Natural killer cell (primary cell): ENCODE results near the gene CDC42BPA. TPM values are rescaled to one million over a fixed set of nuclear protein-coding genes. Genes with fewer than 3 reads are reported as not detected.

Source experiments
- ATAC-seq, 3 donors: fragments of 150-1000 bp in 2 of 3; fragments of 200-7000 bp in 1 of 3; cut with Tn5 transposase; 1 replicate in 1 of 3; 2 replicates in 2 of 3; pipeline ENCODE4 v1.10.0; 2021; ENCODE audit warnings: mild to moderate bottlenecking in 2 of 3, moderate library complexity in 2 of 3
- DNase-seq, 2 donors: peaks; one replicate each; pipeline versions ENCODE4 v3.0.0 to v3.0.0-alpha.2; 2013 to 2021; ENCODE audit warnings: mixed read lengths in 1 of 2
- H3K27ac ChIP-seq: one replicate; pipeline ENCODE4 v1.5.1; 2013; ENCODE audit warnings: mild to moderate bottlenecking, low read length
- H3K27me3 ChIP-seq: one replicate; pipeline ENCODE4 v1.6.1; 2013; ENCODE audit warnings: low read length; ENCODE audit not compliant: control insufficient read depth, insufficient read depth
- H3K36me3 ChIP-seq: one replicate; pipeline ENCODE4 v1.6.1; 2013; ENCODE audit warnings: low read length; ENCODE audit not compliant: control insufficient read depth, insufficient read depth
- H3K4me1 ChIP-seq: one replicate; pipeline ENCODE4 v1.6.1; 2013; ENCODE audit warnings: low read length; ENCODE audit not compliant: control insufficient read depth, insufficient read depth
- H3K4me3 ChIP-seq: one replicate; pipeline ENCODE4 v1.5.1; 2013; ENCODE audit warnings: low read length
- H3K9me3 ChIP-seq: one replicate; pipeline ENCODE4 v1.6.1; 2013; ENCODE audit warnings: low read length; ENCODE audit not compliant: control insufficient read depth, insufficient read depth
- H3K27ac Mint-ChIP-seq, 2 donors: one replicate each; pipeline ENCODE4 v1.8.0; 2022; ENCODE audit warnings: mild to moderate bottlenecking in 2 of 2, mixed read lengths in 2 of 2, moderate library complexity in 1 of 2
- H3K27me3 Mint-ChIP-seq, 2 donors: one replicate each; pipeline ENCODE4 v1.8.0; 2022; ENCODE audit warnings: low read depth in 2 of 2, mixed read lengths in 2 of 2
- H3K36me3 Mint-ChIP-seq: one replicate; pipeline ENCODE4 v1.8.0; 2022; ENCODE audit warnings: mixed read lengths
- H3K4me1 Mint-ChIP-seq, 2 donors: one replicate each; pipeline ENCODE4 v1.8.0; 2022; ENCODE audit warnings: mixed read lengths in 2 of 2
- H3K4me3 Mint-ChIP-seq: one replicate; pipeline ENCODE4 v1.8.0; 2022; ENCODE audit warnings: mild to moderate bottlenecking, moderate library complexity, mixed read lengths
- H3K9me3 Mint-ChIP-seq, 2 donors: one replicate each; pipeline ENCODE4 v1.8.0; 2022; ENCODE audit warnings: mixed read lengths in 2 of 2
- CTCF ChIP-seq: fragments of 200-600 bp; IDR thresholded peaks from one replicate; pipeline ENCODE4 v1.8.0; 2022; ENCODE audit warnings: antibody characterized with exemption
- WGBS: methylation state at CpG from one replicate; pipeline ENCODE4 v1.1.7; 2013; ENCODE audit warnings: missing lambda C conversion rate; ENCODE audit not compliant: insufficient coverage; 5-methylcytosine and 5-hydroxymethylcytosine counted together
- intact Hi-C: fragments of 100-400 bp; cut with micrococcal nuclease; formaldehyde crosslinking; loops from one replicate; pipeline ENCODE4 v1.14.2; 2022
- total RNA-seq, 4 donors: library from RNA; stranded (reverse); fragments of 120-200 nt in 1 of 4; gene quantifications; one replicate each; pipeline versions ENCODE4 v1.2.3 to v1.2.4, GENCODE V29; 2013 to 2022

Gene CDC42BPA
- total RNA-seq, 3 donors from 2014 or later (not counting 1 experiment from before 2014, with no cell fraction given), result 0.14 to 2.4 (median 0.77) TPM

- peaks cover 35 to 61% of the 10 kb centered on the region in 2 donors for H3K4me1 Mint-ChIP-seq
- H3K27me3 Mint-ChIP-seq, result no peaks in the 10 kb centered on the region
- Histone ChIP-seq H3K9me3 (peaks cover 4% of the 10 kb centered on the region), H3K36me3 (no peaks in the 10 kb centered on the region), H3K4me1 (no peaks in the 10 kb centered on the region), H3K4me3 (no peak overlapping the region), H3K27me3 (no peaks in the 10 kb centered on the region), H3K27ac (no peak overlapping the region)
- ATAC-seq, result no peak
- H3K4me3 Mint-ChIP-seq, result no peak overlapping the region
- no peaks in the 10 kb centered on the region for H3K36me3 Mint-ChIP-seq
- DNase-seq, result no peak
- 57% methylated on average over 6 of the region's 6 CpGs for WGBS
- peak overlapping the region in 1 of 2 donors; percentile 62 for H3K27ac Mint-ChIP-seq
- intact Hi-C loops, result no loop called here
- peaks cover 0 to under 1% of the 10 kb centered on the region in 2 donors for H3K9me3 Mint-ChIP-seq
- TF ChIP-seq CTCF, result no peak
These were observed 367.4 kb downstream of the CDC42BPA start for GRCh38 chr1:226950871-226951270.

DNA sequence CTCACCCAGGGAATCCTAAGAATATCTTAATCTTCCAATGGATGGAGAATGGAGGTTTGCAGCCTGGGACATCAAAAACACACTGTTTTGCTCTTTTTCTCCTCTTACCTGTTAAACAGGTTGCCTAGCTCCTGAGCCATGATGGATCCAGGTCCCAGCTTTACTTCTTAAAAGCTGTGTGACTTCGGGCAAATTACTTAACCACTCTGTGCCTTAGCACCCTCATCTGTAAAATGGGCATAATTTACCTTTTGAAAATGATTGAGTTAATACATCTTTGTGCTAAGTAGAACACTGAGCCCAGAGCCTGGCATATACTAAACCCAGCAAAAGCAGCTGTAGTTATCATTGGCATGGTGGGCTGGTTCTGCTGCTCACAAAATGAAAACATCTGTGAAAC lies 368.0 kb downstream of the CDC42BPA start:
- peaks cover 35 to 61% of the 10 kb centered on the region in 2 donors for H3K4me1 Mint-ChIP-seq
- DNase-seq, result no peak
- ATAC-seq, result no peak
- H3K4me3 Mint-ChIP-seq, result no peak overlapping the region
- TF ChIP-seq CTCF, result no peak
- no peak overlapping the region for H3K4me3 ChIP-seq
- H3K27me3 Mint-ChIP-seq, result no peaks in the 10 kb centered on the region
- H3K9me3 ChIP-seq, result peaks cover 4% of the 10 kb centered on the region
- no peaks in the 10 kb centered on the region for H3K36me3 ChIP-seq
- H3K4me1 ChIP-seq, result no peaks in the 10 kb centered on the region
- peak overlapping the region in 1 of 2 donors; percentile 51 for H3K27ac Mint-ChIP-seq
- intact Hi-C loops, result no loop called here
- WGBS, result no CpG with 5 or more reads among the region's 1 CpG
- H3K36me3 Mint-ChIP-seq, result no peaks in the 10 kb centered on the region
- no peak overlapping the region for H3K27ac ChIP-seq
- no peaks in the 10 kb centered on the region for H3K9me3 Mint-ChIP-seq
- no peaks in the 10 kb centered on the region for H3K27me3 ChIP-seq

GRCh38 chr1:226949401-226949800 lies 368.9 kb downstream of the CDC42BPA start:
- ATAC-seq (no peak), DNase-seq (no peak)
- no peak overlapping the region for H3K27ac Mint-ChIP-seq
- no peak overlapping the region for H3K4me3 Mint-ChIP-seq
- Histone ChIP-seq H3K27ac (no peak overlapping the region), H3K36me3 (no peaks in the 10 kb centered on the region), H3K27me3 (no peaks in the 10 kb centered on the region), H3K9me3 (peaks cover 4% of the 10 kb centered on the region), H3K4me1 (no peaks in the 10 kb centered on the region), H3K4me3 (no peak overlapping the region)
- no peak for TF ChIP-seq CTCF
- 97% methylated on average over 3 of the region's 3 CpGs for WGBS
- peaks cover 33 to 60% of the 10 kb centered on the region in 2 donors for H3K4me1 Mint-ChIP-seq
- no peaks in the 10 kb centered on the region for H3K36me3 Mint-ChIP-seq
- no peaks in the 10 kb centered on the region for H3K9me3 Mint-ChIP-seq
- intact Hi-C loops, result no loop called here
- no peaks in the 10 kb centered on the region for H3K27me3 Mint-ChIP-seq

GRCh38 chr1:226948996-226949395 lies 369.3 kb downstream of the CDC42BPA start:
- H3K9me3 ChIP-seq, result peaks cover 4% of the 10 kb centered on the region
- Mint-ChIP-seq H3K4me1 (peaks cover 33 to 63% of the 10 kb centered on the region in 2 donors), H3K27ac (no peak overlapping the region), H3K4me3 (no peak overlapping the region), H3K27me3 (no peaks in the 10 kb centered on the region), H3K9me3 (no peaks in the 10 kb centered on the region), H3K36me3 (no peaks in the 10 kb centered on the region)
- H3K36me3 ChIP-seq, result no peaks in the 10 kb centered on the region
- intact Hi-C loops, result no loop called here
- no peak for TF ChIP-seq CTCF
- no peak overlapping the region for H3K27ac ChIP-seq
- WGBS, result 93% methylated on average over 15 of the region's 15 CpGs
- no peak overlapping the region for H3K4me3 ChIP-seq
- no peaks in the 10 kb centered on the region for H3K4me1 ChIP-seq
- ATAC-seq, result no peak
- H3K27me3 ChIP-seq, result no peaks in the 10 kb centered on the region
- no peak for DNase-seq
